Stimulated activated CD8-positive, alpha-beta memory T cell treated with anti-CD3 and anti-CD28 coated beads, Interleukin-15, amount 100 ng/mL, for 48 hours (primary cell): ENCODE results near the gene VPS13C.

Experiments used
- DNase-seq, 2 donors: peaks; one replicate each; pipeline ENCODE4 v3.0.0-alpha.2; 2020; ENCODE audit warnings: low read depth in 2 of 2

Gene VPS13C

DNA sequence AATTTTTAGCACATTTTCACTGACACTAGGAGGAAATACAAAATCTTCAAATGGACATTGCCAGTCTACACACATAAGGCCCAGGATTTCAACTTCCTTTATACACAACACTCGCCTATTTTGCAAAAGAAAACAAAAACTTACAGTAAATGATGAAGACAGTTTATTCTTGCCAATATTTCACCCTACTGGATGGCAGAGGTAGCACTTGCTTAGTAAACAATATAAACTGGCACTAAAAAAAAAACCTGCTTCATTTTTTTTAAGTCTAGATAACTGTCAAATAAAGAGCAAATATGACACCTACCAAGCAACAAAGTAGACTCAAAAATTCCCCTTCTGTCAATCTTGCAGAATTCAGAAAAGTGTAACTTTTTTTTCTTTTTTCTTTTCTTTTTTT is 204.0 kb downstream of the VPS13C start:
- DNase-seq = no peak

DNA sequence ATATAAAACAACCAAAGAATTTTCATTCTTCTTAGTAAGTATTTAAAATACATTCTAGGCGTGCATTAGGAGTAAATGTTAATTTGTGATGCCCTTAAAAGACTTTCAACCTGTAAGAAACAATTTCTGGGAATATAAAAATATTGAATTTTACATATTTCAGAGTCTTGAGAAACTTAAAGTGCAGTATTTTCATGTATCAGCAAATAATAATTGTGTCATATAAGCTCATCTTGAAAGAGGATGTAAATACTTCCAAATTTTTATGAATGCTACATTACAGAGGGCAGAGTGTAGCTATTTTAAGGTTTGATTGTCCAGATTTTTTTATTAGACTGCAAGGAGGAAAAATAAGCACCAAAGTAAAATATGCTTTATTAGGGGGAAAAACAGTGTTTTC is 207.1 kb downstream of the VPS13C start:
- no peak for DNase-seq

DNA sequence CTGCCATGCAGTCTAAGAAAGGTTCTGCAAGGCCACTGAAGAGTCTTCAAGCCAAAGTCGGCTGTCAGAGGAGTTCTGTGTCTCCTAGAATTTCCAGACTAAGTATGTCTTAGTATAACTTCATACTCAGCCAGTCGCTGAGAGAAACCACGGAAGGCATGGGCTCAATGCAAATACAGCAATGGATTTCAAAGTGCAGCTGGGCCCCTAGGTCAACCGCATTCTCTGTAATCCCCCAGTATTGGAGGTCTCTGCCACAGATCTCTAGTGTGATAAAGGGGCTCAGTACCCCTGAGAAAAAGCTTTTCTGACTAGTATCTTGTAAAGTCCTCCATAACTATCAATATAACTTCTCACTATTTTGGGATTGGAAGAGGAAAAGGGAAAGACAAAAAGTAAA is 208.3 kb downstream of the VPS13C start:
- no peak for DNase-seq

DNA sequence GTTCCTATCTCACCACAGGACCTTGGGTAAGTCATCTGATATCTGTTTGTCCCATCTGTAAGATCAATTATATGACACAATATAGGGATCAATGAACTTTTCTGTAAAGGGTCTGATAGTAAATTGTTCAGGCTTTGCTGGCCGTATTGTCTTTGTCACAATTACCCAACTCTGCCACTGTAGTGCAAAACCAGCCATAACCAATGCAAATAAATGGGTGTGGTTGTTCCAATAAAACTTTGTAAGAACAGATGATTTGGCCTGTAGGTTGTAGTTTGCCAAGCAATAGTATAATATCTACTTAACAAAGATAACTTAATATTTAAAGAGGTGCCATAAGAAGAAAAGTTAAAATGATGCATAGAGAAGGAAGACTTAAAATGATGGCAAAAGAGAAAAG is 210.8 kb downstream of the VPS13C start:
- DNase-seq = no peak

DNA sequence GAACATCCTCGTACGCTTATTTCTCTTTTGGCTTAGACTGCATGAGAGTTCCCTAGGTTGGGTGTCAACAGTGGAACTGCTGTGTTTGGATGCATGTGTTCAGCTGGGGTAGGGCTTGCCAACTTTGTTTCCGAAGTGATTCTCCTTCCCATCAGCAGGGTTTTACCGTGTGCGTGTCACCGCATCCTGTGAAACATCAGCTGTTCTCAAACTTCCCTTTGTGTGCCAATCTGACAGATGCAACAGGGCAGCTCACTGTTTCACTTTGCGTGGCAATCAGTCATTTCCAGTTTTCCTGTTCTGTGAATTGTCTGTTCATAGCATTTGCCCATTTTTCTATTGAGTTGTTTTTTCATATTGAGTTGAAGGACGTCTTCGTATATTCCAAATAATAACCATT is 218.8 kb downstream of the VPS13C start:
- no peak for DNase-seq

DNA sequence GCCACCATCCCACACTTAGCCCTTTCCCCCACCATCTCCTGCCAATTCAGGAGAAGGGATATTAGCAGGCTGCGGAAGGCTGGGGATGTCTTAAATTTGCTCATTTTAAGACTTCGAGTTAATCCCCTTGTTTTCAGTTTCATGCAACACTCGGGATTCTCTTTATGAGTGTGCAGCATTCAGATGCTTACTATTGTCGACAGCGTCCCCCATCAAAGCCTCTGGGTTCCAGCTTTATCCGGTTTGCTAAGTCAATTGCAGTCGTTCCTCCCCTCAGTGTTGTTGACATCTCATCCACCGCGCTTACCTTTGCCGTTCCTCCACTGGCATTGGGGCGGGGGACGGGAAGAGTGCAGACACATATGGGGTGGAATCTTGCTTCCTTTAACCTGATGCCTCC is 220.2 kb downstream of the VPS13C start:
- DNase-seq = no peak

DNA sequence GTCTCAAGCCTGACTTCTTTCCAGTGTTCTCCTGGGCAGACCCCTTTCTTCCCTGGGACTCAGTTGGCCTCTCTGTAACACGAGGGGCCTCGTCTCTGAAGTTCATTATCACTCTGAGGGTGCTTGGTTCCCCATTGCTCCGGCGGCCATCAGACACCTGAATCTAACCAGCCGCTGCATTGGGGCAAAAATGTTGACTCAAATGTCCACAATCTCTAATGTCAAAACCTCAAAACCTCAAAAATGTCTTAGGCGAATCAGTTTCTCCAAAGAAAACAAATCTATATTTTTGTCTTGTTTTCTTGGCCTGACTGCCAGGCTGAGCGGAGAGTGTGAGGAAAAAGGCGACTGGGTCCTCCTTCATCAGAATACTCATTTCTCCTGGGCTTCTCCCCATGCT is 220.7 kb downstream of the VPS13C start:
- DNase-seq = no peak

DNA sequence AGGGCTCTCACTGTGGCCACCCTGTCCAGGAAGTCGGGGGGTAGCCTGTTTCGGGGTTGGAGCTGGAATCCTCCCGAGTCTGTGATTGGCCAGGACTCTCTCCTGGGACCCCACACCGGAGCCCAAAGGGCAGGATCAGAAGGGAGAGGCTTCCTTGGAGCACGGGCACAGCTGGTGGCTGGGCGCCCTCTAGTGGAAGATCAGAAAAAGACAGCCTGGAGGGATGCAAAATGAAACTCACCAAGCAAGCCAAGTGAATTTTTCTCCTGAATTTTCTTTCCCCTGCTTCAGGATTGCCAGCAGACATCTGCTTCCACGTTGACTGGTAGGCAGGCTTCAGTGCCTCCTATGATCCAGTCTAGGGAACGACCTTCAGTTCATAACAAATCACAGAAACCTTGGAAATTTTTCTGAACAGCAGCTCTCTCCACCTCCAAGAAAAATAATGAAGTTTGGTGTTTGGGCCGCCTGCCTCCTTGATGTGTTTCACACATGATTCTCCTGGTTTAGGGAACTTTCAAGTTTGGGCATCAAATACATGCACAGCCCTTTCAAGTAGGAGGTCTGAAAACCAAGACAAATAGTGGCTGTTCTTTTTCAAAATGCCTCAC is 224.6 kb downstream of the VPS13C start:
- peak; percentile 16 to 23 for DNase-seq

DNA sequence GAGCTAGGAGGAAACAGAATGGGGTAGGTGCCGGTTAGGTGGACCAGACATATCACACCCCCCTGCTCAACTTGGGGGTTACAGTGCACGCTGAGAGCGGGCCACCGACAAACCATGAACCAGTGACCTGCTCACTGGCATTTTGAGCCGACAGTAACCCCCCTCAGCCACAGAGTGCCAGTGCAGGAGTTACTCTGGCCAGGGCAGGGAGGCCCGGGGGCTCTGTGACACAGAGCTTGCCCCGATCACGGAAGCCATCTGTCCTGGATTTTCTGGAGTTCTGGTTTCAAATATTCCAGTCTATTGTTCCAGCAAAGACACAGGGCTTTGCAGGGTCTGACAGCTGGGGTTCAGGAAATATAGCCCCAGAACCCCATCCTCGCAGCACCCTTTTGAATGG is 225.2 kb downstream of the VPS13C start:
- no peak for DNase-seq

DNA sequence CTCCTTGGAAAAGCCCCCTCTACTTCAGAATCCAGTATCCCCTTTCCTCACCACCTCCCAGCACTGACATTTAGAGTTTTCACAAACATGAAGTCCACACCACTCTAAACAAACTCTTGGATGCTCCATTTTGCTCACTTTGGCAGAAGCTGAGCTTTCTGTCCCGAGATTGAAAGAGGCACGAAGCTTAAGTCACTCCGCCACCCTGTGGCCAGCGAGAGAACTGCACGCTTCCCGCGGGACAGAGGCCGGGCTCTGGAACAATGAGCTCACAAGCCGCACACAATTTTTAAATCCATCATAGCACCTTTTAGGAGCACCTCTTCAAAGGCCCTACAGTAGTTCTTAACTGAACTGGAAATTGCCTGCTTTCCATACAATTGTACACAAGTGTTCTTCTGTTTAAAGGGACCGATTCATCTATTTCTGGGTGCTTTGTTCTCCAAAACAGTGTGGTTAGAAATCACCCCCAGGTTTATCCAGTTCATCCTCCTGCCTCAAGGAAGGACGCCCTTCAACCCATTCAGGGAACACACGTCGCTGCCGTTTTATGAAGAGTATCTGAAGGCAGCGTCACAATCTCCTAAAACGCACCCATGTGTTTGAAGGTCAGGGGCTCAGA is 226.1 kb downstream of the VPS13C start:
- DNase-seq = peak; percentile 43 to 47

DNA sequence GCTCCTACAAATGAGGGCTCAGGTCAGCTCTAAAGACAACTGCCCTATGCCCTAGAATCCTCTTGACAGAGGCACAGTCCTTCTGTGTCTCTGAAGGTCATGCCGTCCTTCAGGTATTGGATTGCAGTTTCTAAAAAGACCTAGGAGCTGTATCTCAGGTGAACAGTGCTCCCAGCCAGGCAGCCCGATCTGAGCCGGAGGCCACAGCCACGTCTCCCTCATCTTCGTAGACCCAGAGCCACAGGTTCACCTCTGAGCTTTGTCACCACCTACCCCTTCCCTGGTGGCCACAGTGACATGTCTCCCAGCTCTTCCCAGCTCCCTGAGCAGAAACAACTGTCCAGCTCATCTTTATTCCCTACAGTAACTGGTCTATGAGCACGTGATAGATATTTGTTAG is 228.0 kb downstream of the VPS13C start:
- no peak for DNase-seq

DNA sequence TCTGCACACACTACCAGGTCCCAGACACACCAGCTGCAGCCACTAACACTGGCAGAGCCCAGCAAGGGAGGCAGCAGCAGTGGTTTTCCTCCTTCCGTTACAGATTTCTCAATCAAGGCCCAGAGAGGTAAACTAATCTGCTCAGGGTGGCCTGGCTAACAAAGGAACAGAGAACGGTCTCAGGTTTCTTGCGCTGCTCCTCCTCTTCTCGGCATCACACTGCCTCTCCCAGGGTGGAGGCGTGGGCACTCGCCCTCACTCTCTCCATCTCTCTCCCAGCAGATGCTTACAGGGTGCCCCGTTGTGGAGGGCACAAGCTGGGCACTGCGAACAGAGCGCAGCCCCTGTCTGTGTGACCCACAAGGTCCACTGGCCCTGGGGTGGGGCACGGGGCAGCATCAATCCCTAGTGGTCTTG is 228.7 kb downstream of the VPS13C start:
- DNase-seq = no peak

DNA sequence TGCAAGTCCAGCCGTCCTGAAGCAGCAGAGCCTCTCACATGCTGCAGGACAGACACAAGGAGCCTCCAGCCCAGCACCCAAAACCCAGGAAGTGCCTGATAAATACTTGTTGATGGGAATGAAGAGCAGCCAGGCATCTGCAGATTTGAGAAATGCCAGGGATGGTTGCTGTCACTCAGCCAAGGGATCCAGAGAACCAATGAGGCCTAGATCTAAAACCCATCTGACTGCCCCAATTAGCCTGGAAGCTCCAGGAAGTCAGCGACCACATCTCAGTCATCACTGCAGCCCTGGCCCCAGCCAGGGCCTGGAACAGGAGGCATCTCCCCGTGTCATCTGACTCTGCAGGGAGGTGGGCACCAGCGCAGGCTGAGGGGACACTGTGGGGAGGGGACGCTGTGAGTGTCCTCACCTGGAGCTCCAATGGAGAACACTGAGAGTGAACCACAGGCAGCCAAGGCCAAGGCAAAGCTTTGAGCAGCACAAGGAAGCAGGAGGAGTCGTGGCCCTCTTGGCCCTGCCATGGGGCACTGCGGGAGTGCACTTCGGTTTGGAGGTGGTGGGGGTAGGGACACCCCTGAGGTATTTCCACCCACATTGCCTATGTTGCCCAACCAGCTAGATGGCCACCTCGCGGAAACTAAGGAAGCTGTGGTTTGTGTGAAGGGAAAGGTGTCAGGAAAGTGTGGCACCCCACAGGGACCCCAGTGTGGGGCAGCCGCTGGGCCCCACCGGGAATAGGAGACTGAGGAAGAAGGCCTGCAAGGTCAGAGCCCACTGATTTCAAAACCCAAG is 229.5 kb downstream of the VPS13C start:
- no peak for DNase-seq

DNA sequence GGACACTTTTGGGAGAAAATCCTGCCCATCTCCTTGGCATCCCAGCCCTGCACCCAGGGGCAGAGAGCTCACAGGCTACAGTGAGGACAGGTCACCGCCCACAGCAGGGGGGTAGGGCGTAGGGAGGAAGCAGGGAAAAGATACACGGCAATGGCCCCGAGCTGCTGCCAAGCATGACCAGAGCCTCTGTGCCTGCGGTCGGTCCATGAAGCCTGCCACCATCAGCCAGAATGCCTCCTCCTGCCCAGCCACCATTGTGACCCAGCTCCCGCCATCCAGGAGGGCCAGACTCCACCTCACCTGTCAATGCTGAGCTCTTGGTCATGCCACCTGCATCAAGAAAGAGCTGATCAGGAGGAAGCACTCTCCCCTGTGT is 230.7 kb downstream of the VPS13C start:
- no peak for DNase-seq

DNA sequence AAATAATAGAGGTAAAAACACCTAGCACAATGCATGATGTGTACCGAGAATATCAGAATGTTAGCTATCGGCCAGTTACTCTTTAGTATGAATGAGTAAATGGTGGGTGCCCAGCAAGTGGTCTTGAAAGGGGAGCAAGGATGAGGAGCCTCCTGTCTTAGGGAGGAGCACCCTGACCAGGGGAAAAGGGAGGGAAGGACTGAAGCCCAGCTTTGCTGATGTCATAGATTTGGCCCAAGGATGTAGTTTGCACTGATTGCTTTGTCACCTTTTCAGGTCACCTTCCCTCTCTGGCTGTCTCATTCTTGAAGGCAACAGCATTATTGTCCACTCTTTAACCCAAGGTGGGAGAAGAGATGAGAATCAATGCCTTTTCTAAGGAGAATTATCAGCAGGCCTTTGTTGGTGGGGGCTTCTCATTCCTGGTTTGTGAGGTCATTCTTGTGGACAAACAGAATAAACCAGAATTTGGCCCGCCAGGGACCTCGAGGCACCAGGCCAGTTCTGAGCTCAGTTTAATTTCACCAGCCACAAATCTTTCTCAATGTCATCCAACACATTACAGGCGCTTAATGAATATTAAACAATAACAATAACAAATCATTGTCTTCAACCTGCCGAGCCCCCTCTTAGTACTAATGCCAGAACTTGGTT is 231.3 kb downstream of the VPS13C start:
- DNase-seq = no peak

DNA sequence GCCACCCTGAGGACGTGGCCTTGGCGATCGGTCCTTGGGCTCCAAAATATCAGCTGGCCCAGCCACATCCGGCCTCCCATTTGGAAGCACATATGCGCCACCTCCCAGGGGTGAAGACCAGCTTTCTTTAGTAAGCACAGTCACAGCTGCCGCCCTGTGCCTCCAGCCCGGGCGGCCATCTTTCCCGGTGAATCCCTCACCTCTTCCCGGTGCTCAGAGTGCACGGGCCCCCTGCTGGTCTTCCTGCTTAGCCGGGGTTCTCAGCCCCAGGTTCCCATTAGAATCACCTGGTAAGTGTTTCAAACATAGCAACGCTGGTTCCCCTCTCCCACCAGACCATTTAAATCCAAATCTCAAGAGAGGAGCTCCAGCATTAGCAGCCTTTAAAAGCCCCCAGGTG is 232.2 kb downstream of the VPS13C start:
- no peak for DNase-seq

DNA sequence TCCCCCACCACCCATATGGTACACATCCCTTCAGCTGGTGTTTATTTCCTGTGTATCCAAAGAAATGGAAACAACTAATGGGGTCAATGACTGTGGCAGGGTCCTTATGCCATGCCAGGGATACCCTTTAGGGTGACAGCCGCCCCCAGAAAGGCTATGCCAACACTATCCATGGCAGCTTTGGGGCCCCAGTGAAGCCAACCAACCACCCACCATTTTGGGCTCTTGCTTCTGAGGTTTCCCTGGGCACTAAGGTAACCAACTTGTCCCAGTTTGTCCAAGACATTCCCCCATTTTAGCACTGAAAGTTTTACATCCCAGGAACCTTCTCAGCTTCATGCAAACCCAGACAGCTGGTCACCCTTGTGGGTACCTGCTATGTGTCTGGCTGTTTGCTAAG is 233.1 kb downstream of the VPS13C start:
- DNase-seq = no peak

DNA sequence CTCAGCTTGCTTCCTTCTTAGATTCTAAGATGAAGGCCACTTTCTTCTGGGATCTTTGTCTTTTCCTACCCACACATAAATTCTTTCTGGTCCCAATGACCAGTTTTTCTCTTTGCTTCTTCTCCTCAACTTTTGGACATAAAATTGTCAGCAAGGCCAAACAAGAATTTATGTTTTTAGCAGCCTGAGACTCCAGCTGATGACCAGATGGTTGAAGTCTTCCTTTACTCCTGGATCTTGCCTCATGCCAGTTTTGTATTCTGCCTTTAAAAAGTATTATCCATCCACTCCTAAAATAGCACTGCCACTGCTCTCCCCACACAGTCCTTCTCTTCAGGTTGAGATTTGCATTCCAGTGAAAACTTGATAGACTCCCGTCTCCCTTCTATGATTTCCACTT is 236.0 kb downstream of the VPS13C start:
- DNase-seq = no peak

DNA sequence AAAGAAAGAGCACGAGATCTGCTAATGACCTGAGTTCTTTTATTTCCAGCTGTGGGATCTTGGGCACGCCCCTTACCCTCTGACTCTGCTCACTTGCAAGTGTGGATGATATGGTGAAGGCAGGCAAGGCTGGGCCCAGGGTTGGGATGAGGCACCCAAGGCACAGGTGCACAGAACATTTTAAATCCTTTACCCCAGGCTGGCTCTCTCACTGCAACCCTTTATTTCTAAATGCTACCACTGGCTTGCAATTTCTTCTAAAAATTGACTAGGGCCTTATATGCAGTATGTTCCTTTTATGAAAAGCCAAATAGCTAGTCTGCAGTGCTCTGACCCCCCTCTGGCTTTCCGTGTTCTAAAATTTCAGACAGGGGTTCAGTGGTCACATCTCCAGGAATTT is 237.7 kb downstream of the VPS13C start:
- DNase-seq = no peak

DNA sequence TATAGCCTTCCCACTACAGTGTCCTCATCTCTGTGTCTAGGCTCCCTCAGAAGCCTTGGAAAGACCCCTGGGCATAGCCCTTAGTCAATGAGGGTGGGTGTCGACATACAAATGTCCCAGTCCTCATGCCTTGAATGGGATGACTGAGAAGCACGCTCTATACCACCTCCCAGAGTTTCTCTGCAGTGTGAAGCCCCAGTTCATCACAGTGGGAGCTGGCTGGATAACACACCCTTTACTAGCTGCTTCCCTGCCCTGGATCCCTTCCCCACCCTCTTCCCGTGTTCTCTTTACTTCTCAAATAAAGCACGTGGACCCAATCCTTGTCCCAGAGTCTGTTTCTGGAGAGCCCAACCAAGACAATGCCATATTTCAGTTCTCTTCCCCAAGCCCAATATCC is 239.3 kb downstream of the VPS13C start:
- DNase-seq = no peak

DNA sequence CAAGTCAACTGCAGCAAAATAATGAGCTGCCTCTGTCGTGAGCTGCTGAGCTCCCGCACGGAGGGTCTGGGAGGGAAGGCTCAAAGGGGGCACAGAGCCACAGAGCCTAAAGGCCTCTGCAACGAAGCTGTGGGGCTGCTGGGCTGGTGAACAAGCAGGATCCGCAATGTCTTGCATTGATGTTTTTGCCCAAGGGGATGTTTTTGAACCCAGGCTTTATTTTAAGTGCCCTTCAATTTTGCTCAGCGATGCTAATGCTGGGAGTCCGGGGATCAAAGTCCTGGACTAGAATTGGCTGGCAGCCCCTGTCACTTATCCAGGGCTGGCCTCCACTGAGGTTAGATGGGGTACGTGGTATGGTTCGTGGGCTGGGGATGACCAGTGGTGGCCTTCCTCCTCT is 240.0 kb downstream of the VPS13C start:
- no peak for DNase-seq

DNA sequence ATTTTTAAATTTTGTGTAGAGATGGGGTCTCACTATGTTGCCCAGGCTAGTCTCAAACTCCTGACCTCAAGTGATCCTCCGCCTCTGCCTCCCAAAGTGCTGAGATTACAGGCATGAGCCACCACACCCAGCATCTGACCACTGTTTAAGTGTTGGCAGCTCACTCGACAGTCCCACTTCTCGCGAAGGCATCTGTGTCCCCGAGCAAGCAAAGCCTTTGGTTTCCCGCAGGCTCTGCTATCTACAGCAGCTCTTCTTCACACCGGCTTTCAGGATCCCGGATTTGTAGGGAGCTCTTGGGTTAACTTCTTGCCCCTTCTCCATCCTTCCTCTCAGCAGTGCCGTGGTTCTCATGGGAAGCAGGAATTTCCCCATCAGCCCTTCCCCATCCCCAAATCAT is 240.9 kb downstream of the VPS13C start:
- DNase-seq = no peak

DNA sequence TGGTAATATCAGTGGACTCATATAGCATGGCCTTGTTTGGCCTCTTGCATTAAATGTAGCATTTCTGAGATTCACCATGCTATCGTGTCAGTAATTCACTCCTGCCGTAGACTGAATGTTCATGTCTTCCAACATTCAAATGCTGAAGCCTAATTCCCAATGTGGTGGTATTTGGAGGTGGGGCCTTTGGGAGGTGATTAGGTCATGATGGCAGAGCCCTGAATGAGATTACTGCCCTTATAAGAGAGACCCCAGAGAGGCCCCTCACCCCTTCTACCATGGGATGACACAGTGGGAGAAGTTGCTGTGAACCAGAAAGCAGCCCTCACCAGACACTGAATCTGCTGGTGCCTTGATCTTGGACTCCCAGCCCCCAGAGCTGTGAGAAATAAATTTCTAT is 241.4 kb downstream of the VPS13C start:
- DNase-seq = no peak
